Activated T-helper 17 cell treated with anti-CD3 and anti-CD28 coated beads, Interleukin-2, amount 50 U/mL, for 72 hours (primary cell): ENCODE data around the gene HADHA. TPM values are rescaled to one million over a fixed set of nuclear protein-coding genes. Genes with fewer than 3 reads are reported as not detected.

Experiments
- ATAC-seq: fragments of 150-1000 bp; cut with Tn5 transposase; replicated peaks from 2 replicates; pipeline ENCODE4 v1.10.0; 2021; ENCODE audit warnings: mild to moderate bottlenecking, moderate library complexity
- H3K27ac Mint-ChIP-seq: one replicate; pipeline ENCODE4 v1.8.0; 2022; ENCODE audit warnings: mixed read lengths
- H3K27me3 Mint-ChIP-seq: one replicate; pipeline ENCODE4 v1.8.0; 2022; ENCODE audit warnings: mixed read lengths
- H3K36me3 Mint-ChIP-seq: one replicate; pipeline ENCODE4 v1.8.0; 2022; ENCODE audit warnings: low read depth, mild to moderate bottlenecking, mixed read lengths
- H3K4me1 Mint-ChIP-seq: one replicate; pipeline ENCODE4 v1.8.0; 2022; ENCODE audit warnings: mixed read lengths
- H3K4me3 Mint-ChIP-seq: one replicate; pipeline ENCODE4 v1.8.0; 2022; ENCODE audit warnings: mild to moderate bottlenecking, mixed read lengths
- H3K9me3 Mint-ChIP-seq: one replicate; pipeline ENCODE4 v1.8.0; 2022; ENCODE audit warnings: mixed read lengths
- total RNA-seq, 2 donors: library from RNA; stranded (reverse); gene quantifications; one replicate each; pipeline ENCODE4 v1.2.3, GENCODE V29; 2022

HADHA gene
- total RNA-seq, 2 donors from 2014 or later = 95.0 to 141 TPM

DNA sequence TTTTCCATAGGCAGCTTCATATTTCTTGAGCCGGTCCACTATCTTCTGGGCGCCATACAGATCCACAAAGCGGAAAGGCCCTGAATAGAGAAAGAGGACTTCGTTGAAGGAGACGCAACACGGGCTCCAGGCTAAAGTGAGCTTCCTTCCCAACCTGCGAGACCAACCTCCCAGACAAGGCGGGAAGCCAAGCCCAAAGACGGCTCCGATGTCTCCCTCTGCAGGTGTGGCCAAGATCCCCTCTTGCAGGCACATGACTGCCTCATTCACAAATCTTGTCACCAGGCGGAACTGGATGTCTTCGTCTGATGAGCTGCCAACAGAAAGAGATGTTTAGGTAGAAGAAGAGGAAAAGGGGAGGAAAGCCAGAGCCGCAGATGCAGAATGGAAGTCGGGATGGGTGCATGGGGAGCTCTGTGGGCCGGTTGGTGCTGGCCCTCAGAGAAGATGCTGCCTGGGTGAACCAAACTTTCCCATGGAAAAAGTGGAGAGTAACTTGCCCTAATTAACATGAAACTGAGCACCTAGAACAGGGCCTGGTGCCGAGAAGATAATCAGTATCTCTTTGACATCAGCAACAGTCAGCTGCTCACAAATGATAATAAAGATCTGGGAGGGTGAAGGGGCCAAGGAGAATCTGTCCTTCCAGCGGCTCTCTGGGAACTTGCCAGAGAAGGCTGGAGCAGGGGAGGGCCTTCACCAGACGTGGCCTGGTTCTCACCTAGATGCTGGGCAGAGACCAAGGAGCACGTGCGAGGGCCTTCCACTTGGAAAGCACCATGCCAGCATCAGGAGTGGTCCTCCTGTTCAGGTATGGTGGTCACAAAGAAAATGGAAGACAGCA, 52.9 kb downstream of the HADHA start:
- Mint-ChIP-seq H3K36me3 (peaks cover 61% of the 10 kb centered on the region), H3K4me3 (no peak overlapping the region), H3K27ac (no peak overlapping the region), H3K27me3 (no peaks in the 10 kb centered on the region), H3K4me1 (no peaks in the 10 kb centered on the region), H3K9me3 (no peaks in the 10 kb centered on the region)
- no peak for ATAC-seq

DNA sequence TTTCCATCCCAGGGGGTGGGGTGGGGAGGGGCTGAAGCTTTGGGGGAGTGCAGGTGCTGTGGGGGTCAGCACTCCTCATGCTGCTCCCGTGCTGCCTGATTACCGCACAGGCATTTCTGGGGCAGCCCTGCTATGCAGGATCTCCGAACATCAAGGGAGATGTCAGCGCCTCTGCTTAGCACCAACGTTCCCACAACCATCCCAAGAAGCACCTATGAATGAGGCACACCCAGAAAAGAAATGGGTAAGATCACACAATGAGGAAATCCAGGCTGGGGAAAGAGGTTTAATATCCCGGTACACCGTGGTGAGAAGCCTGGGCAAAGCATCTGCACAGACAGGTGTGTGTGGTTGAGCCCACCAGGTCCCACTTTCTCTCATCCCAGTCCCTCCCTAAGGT, 54.1 kb downstream of the HADHA start:
- ATAC-seq = no peak
- Mint-ChIP-seq H3K4me3 (no peak overlapping the region), H3K27ac (no peak overlapping the region), H3K4me1 (peaks cover 6% of the 10 kb centered on the region), H3K27me3 (no peaks in the 10 kb centered on the region), H3K36me3 (peaks cover 49% of the 10 kb centered on the region), H3K9me3 (no peaks in the 10 kb centered on the region)

- peak overlapping the region; percentile 62 for H3K27ac Mint-ChIP-seq
- ATAC-seq = no peak
- peaks cover 6% of the 10 kb centered on the region for H3K4me1 Mint-ChIP-seq
- H3K27me3 Mint-ChIP-seq = no peaks in the 10 kb centered on the region
- no peaks in the 10 kb centered on the region for H3K9me3 Mint-ChIP-seq
- no peak overlapping the region for H3K4me3 Mint-ChIP-seq
- peaks cover 43% of the 10 kb centered on the region for H3K36me3 Mint-ChIP-seq
These were observed 54.7 kb downstream of the HADHA start for GRCh38 chr2:26189751-26190150.

DNA sequence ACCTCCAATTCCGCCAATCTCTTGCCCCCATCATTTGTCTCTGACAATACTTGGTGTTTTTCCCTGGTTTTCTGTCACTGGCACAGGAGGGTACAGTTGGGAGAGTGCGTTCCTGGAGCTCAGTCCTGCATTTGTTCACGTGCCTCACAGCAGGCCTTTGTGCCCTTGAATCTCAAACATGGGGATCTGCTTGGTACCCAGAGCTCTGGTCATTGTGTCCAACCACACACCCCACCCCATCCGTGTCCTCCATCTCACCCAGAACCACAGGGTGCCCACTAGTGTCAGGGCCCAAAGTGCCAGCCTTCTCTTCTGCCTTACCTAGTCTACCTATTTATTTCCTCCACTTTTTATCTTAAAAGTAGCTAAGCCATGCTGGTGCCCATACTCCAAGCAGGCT, 55.3 kb downstream of the HADHA start:
- Mint-ChIP-seq H3K4me1 (peaks cover 6% of the 10 kb centered on the region), H3K27ac (peak overlapping the region; percentile 62), H3K4me3 (no peak overlapping the region), H3K27me3 (no peaks in the 10 kb centered on the region), H3K36me3 (peaks cover 36% of the 10 kb centered on the region), H3K9me3 (no peaks in the 10 kb centered on the region)
- no peak for ATAC-seq

GRCh38 chr2:26187537-26188104, 56.8 kb downstream of the HADHA start:
- no peak overlapping the region for H3K4me3 Mint-ChIP-seq
- peaks cover 6% of the 10 kb centered on the region for H3K4me1 Mint-ChIP-seq
- H3K9me3 Mint-ChIP-seq = no peaks in the 10 kb centered on the region

GRCh38 chr2:26187114-26187513, 57.3 kb downstream of the HADHA start:
- peaks cover 16% of the 10 kb centered on the region for H3K36me3 Mint-ChIP-seq
- no peaks in the 10 kb centered on the region for H3K27me3 Mint-ChIP-seq
- ATAC-seq = no peak
- no peaks in the 10 kb centered on the region for H3K9me3 Mint-ChIP-seq
- H3K4me1 Mint-ChIP-seq = peaks cover 6% of the 10 kb centered on the region
- no peak overlapping the region for H3K4me3 Mint-ChIP-seq
- H3K27ac Mint-ChIP-seq = no peak overlapping the region

More at GRCh38 chr2:26187537-26188104, 56.8 kb downstream of the HADHA start:
- no peak for ATAC-seq
- Mint-ChIP-seq H3K27me3 (no peaks in the 10 kb centered on the region), H3K36me3 (peaks cover 21% of the 10 kb centered on the region), H3K27ac (no peak overlapping the region)

DNA sequence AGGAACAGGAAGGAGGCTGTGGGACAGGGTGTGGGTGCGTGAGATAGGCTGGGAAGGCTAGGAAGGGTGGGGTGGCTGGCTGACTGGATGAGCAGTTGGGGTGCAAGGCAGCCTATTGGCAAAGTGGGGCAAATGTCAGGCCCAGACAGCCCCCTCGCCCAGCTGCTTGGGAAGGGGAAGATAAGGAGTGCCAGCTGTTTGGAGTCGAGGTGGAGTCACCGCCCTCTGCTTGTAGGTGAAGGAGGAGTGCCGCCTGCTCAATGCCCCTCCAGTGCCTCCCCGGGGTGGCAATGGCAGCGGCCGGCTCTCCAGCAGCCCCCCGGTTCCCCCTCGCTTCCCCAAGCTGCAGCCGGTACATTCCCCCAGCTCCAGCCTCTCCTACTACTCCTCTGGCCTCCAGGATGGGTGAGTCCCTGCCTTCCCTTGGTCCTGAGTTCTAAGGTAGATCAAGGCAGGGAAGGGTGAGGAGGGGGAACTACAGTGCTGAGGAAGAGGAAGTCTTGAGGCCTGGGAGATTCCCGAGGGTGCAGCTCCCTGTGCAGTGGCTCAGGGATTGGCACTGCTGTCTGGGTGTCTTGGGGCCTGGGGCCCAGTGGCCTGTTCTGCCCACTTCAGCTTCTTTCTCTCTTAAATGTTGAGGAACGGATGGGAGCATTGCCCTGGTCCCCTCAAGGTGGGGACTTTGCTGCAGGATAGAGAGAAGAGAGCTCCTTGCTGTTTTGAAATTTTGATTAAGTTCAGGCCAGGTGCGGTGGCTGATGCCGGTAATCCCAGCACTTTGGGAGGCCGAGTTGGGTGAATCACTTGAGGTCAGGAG, 58.3 kb downstream of the HADHA start:
- Mint-ChIP-seq H3K4me1 (peaks cover 6% of the 10 kb centered on the region), H3K27ac (peak overlapping the region; percentile 66), H3K36me3 (peaks cover 7% of the 10 kb centered on the region), H3K27me3 (peaks cover 2% of the 10 kb centered on the region), H3K9me3 (no peaks in the 10 kb centered on the region), H3K4me3 (peak overlapping the region; percentile 70)
- no peak for ATAC-seq

DNA sequence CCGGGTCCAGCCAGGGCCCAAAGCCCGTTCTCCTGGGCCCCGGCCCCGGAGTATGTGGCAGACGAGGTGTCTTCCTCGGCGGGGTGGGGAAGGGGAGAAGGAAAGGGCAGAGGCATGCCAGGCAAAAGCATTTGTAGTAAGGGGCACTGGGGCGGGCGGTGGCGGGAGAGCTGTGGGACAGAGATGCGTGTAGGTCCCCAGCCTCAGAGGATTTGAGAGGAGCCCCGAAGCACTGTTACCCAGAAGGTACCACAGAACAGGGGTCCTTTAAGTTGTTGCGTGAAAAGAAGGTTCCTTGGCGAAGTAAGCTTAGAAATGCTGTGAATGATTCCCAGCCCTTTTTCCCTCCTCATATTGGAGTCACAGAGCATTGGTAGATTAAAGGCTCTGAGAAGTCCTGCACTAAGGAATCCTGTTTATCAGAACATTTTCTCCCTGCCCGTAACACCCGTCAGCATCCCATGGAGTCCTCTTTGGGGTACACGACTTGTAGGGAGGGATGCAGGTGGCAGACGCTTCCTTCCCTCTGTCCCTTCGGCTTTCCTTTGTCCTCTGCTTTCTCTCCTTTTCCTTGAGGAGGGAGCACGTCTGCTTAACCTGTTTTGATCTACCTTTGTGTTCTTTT, 59.0 kb downstream of the HADHA start:
- Mint-ChIP-seq H3K36me3 (no peaks in the 10 kb centered on the region), H3K4me3 (peak overlapping the region; percentile 70), H3K27me3 (peaks cover 3% of the 10 kb centered on the region), H3K9me3 (no peaks in the 10 kb centered on the region), H3K4me1 (peaks cover 6% of the 10 kb centered on the region), H3K27ac (peak overlapping the region; percentile 66)
- no peak for ATAC-seq

DNA sequence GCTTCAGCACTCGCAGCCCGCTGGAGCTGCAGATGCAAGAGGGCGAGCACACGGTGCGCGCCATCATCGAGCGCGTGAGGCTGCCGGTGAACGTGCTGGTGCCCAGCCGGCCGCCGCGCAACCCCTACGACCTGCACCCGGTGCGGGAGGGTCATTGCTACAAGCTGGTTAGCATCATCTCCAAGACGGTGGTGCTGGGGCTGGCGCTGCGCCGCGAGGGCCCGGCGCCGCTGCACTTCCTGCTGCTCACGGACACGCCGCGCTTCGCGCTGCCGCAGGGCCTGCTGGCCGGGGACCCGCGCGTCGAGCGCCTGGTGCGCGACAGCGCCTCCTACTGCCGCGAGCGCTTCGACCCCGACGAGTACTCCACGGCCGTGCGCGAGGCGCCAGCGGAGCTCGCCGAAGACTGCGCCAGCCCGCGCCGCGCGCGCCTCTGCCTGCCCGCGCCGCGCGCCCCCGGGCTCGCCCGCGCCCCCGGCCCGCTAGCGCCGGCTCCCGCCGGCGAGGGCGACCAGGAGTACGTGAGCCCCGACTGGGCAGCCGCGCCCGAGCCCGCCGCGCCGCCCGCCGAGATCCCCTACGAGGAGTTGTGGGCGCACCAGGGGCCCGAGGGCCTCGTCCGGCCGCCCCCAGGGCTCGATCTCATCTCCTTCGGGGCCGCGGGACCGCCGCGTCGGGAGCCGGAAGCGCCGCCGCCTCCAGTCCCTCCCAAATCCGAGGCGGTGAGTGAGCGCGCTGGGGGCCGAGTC, 59.7 kb downstream of the HADHA start:
- Mint-ChIP-seq H3K27ac (peak overlapping the region; percentile 66), H3K4me3 (peak overlapping the region; percentile 70), H3K9me3 (no peaks in the 10 kb centered on the region), H3K36me3 (no peaks in the 10 kb centered on the region), H3K4me1 (peaks cover 6% of the 10 kb centered on the region), H3K27me3 (peaks cover 7% of the 10 kb centered on the region)
- ATAC-seq = peak; percentile 98

DNA sequence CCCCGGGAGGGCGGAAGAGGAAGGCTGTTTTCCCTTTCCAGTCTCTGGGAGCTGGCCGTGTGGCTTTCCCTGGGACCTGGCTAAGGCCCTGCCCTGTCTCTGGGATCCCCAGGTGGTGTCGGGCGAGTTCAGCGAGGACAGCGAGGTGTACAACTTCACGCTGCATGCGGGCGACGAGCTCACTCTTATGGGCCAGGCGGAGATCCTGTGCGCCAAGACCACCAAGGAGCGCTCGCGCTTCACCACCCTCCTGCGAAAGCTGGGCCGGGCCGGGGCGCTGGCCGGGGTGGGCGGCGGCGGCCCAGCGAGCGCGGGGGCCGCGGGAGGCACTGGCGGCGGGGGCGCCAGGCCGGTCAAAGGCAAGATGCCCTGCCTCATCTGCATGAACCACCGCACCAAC, 60.3 kb downstream of the HADHA start:
- Mint-ChIP-seq H3K9me3 (no peaks in the 10 kb centered on the region), H3K4me1 (peaks cover 9% of the 10 kb centered on the region), H3K36me3 (no peaks in the 10 kb centered on the region), H3K4me3 (peak overlapping the region; percentile 69), H3K27ac (no peak overlapping the region), H3K27me3 (peaks cover 10% of the 10 kb centered on the region)
- ATAC-seq = no peak

GRCh38 chr2:26182887-26183630, 61.4 kb downstream of the HADHA start:
- H3K4me3 Mint-ChIP-seq = peak overlapping the region; percentile 69
- H3K27me3 Mint-ChIP-seq = peaks cover 10% of the 10 kb centered on the region
- peaks cover 10% of the 10 kb centered on the region for H3K4me1 Mint-ChIP-seq
- H3K27ac Mint-ChIP-seq = no peak overlapping the region
- no peak for ATAC-seq
- H3K9me3 Mint-ChIP-seq = no peaks in the 10 kb centered on the region
- no peaks in the 10 kb centered on the region for H3K36me3 Mint-ChIP-seq

DNA sequence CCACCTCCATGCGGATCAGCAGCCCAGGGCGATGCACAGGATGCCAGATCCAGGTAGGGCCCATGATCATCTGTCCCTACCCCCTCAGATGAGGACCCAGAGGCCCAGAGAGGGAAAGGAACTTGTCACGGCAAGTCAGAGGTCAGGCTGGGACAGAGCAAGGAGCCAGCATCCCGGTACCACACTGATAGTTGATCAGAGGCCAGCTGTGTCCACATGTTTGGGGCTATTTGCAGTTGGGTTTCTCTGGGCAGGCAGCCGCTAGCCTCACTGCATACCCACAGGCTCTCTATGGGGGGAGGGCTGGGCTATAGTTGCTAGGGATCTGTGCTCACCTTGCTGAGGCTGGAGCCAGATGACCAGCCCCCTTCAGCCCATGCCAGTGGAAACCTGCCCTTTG, 62.0 kb downstream of the HADHA start:
- Mint-ChIP-seq H3K9me3 (no peaks in the 10 kb centered on the region), H3K27ac (peak overlapping the region; percentile 46), H3K36me3 (no peaks in the 10 kb centered on the region), H3K4me3 (no peak overlapping the region), H3K4me1 (peaks cover 10% of the 10 kb centered on the region), H3K27me3 (peaks cover 10% of the 10 kb centered on the region)
- no peak for ATAC-seq

GRCh38 chr2:26179446-26179913, 65.0 kb downstream of the HADHA start:
- Mint-ChIP-seq H3K4me1 (peaks cover 4% of the 10 kb centered on the region), H3K27ac (no peak overlapping the region), H3K9me3 (no peaks in the 10 kb centered on the region), H3K4me3 (peak overlapping the region; percentile 66), H3K36me3 (no peaks in the 10 kb centered on the region), H3K27me3 (peaks cover 20% of the 10 kb centered on the region)
- peak; percentile 17 for ATAC-seq
